Measurements from ENCODE around the gene NEDD4.

NEDD4 gene

DNA sequence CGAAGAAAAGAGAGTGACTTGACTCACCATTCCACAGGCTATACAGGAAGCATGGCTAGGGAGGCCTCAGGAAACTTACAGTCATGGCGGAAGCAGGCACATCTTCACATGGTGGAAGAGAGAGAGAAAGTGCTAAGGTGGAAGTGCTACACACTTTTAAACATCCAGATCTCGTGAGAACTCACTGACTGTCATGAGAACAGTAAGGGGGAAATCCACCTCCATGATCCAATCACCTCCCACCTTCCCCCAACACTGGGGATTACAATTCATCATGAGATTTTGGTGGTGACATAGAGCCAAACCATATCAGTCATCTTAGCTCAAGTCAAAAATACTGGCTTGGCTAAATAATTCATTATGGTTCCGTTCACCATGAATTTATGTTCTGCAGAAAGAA lies 45.3 kb upstream of the NEDD4 start:
- H2AK5ac ChIP-seq (ENCODE audit: low read length, severe bottlenecking): no peak overlapping the region
- H3K14ac ChIP-seq (ENCODE audit: low read length in 2 of 2): no peak overlapping the region
- no peak overlapping the region for H2BK12ac ChIP-seq (ENCODE audit: low read length in 2 of 2)
- H2BK15ac ChIP-seq (ENCODE audit: low read depth, poor library complexity, severe bottlenecking): no peak overlapping the region
- H2AFZ ChIP-seq (ENCODE audit: low read depth, low read length): no peak overlapping the region
- H3K4me2 ChIP-seq (ENCODE audit: low read length, poor library complexity, severe bottlenecking): no peak overlapping the region
- no peak overlapping the region for H3K23ac ChIP-seq (ENCODE audit: low read length in 2 of 2)
- no peak overlapping the region for H3K18ac ChIP-seq (ENCODE audit: low read depth in 1 of 2, low read length in 2 of 2)
- WGBS: 93% methylated on average over 2 of the region's 4 CpGs
- no peak overlapping the region for H2BK5ac ChIP-seq (ENCODE audit: low read depth, low read length, poor library complexity, severe bottlenecking)
- H3K9me3 ChIP-seq (ENCODE audit: control insufficient read depth, low read length): no peaks in the 10 kb centered on the region
- H4K8ac ChIP-seq (ENCODE audit: low read length): no peak overlapping the region
- no peaks in the 10 kb centered on the region for H3K36me3 ChIP-seq (ENCODE audit: control insufficient read depth in 1 of 2, insufficient read depth in 2 of 2, low read depth in 1 of 2, low read length in 2 of 2)
- H3K27ac ChIP-seq (ENCODE audit: low read length, poor library complexity, severe bottlenecking): no peak overlapping the region
- no peak overlapping the region for H4K91ac ChIP-seq (ENCODE audit: low read length)
- H2BK120ac ChIP-seq (ENCODE audit: low read depth, low read length): no peak overlapping the region
- no peak overlapping the region for H3K4me3 ChIP-seq (ENCODE audit: insufficient read depth in 1 of 2, low read depth in 1 of 2, low read length in 2 of 2)
- no peak overlapping the region for H3K4ac ChIP-seq (ENCODE audit: low read depth in 1 of 2, low read length in 2 of 2)
- H3K4me1 ChIP-seq (ENCODE audit: control insufficient read depth, insufficient read depth, low read depth, low read length): peaks cover 5% of the 10 kb centered on the region
- DNase-seq: no peak
- no peaks in the 10 kb centered on the region for H3K27me3 ChIP-seq (ENCODE audit: control insufficient read depth in 1 of 2, insufficient read depth in 1 of 2, low read length in 2 of 2)
- no peak overlapping the region for H3K9ac ChIP-seq (ENCODE audit: low read length)
- H3K79me1 ChIP-seq (replicated peaks; ENCODE audit: low read length, poor library complexity, severe bottlenecking): no peaks in the 10 kb centered on the region

DNA sequence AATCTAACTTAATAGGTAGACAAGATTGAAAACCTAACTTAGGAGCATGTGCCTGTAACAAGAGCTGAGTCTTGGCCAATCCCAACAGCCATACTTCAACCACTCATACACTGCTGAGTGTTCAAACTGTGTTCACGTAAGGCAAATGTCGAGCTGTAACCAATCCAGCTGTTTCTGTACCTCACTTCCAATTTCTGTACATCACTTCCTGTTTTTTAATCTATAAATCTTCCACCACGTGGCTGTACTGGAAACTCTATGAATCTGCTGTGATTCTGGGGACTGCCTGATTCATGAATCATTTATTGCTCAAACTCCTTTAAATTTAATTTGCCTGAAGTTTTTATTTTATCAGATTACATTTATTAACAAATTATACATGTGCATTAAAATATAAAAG lies 44.6 kb upstream of the NEDD4 start:
- no peak overlapping the region for H3K9ac ChIP-seq (ENCODE audit: low read length)
- no peak overlapping the region for H2BK120ac ChIP-seq (ENCODE audit: low read depth, low read length)
- H3K18ac ChIP-seq (ENCODE audit: low read depth in 1 of 2, low read length in 2 of 2): no peak overlapping the region
- peak; percentile 14 for DNase-seq
- no peaks in the 10 kb centered on the region for H3K27me3 ChIP-seq (ENCODE audit: control insufficient read depth in 1 of 2, insufficient read depth in 1 of 2, low read length in 2 of 2)
- H3K4me2 ChIP-seq (ENCODE audit: low read length, poor library complexity, severe bottlenecking): no peak overlapping the region
- no peak overlapping the region for H4K91ac ChIP-seq (ENCODE audit: low read length)
- H3K4me3 ChIP-seq (ENCODE audit: insufficient read depth in 1 of 2, low read depth in 1 of 2, low read length in 2 of 2): no peak overlapping the region
- H2AK5ac ChIP-seq (ENCODE audit: low read length, severe bottlenecking): no peak overlapping the region
- H3K36me3 ChIP-seq (ENCODE audit: control insufficient read depth in 1 of 2, insufficient read depth in 2 of 2, low read depth in 1 of 2, low read length in 2 of 2): no peaks in the 10 kb centered on the region
- no peak overlapping the region for H2AFZ ChIP-seq (ENCODE audit: low read depth, low read length)
- no peak overlapping the region for H3K23ac ChIP-seq (ENCODE audit: low read length in 2 of 2)
- H3K14ac ChIP-seq (ENCODE audit: low read length in 2 of 2): no peak overlapping the region
- no peaks in the 10 kb centered on the region for H3K79me1 ChIP-seq (replicated peaks; ENCODE audit: low read length, poor library complexity, severe bottlenecking)
- no peak overlapping the region for H4K8ac ChIP-seq (ENCODE audit: low read length)
- H2BK15ac ChIP-seq (ENCODE audit: low read depth, poor library complexity, severe bottlenecking): no peak overlapping the region
- peaks cover 5% of the 10 kb centered on the region for H3K4me1 ChIP-seq (ENCODE audit: control insufficient read depth, insufficient read depth, low read depth, low read length)
- H2BK12ac ChIP-seq (ENCODE audit: low read length in 2 of 2): no peak overlapping the region
- 88% methylated on average over 2 of the region's 3 CpGs for WGBS
- H3K27ac ChIP-seq (ENCODE audit: low read length, poor library complexity, severe bottlenecking): no peak overlapping the region
- H2BK5ac ChIP-seq (ENCODE audit: low read depth, low read length, poor library complexity, severe bottlenecking): no peak overlapping the region
- H3K4ac ChIP-seq (ENCODE audit: low read depth in 1 of 2, low read length in 2 of 2): no peak overlapping the region
- no peaks in the 10 kb centered on the region for H3K9me3 ChIP-seq (ENCODE audit: control insufficient read depth, low read length)

DNA sequence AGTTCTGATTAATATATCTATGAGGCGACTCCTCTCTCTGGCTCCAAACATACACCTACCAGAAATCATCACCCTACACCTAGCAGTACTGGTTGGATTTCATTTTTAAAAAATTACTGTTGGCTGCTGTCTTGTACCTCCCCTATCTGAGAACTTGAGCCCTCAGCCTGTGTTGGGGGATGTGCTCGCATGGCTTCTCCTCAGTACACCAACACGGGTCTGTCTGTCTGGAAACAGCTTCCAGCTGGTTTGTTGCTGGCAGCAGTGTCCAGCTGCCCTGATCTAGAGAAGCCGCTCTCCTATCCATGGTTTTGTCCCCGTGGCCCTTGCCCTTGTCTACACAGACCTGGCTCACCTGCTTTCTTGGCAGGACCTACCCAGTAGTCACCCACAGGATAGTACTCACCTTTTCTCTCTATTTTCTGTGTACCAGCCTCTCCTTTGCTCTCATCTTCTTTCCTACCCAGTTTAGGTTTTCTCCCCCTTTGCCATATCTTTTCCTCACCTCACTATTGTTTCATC lies 43.2 kb upstream of the NEDD4 start:
- H3K4ac ChIP-seq (ENCODE audit: low read depth in 1 of 2, low read length in 2 of 2): peak overlapping the region in 1 of 2 experiments; percentile 51
- no peak overlapping the region for H2BK120ac ChIP-seq (ENCODE audit: low read depth, low read length)
- no peaks in the 10 kb centered on the region for H3K36me3 ChIP-seq (ENCODE audit: control insufficient read depth in 1 of 2, insufficient read depth in 2 of 2, low read depth in 1 of 2, low read length in 2 of 2)
- peaks cover 5% of the 10 kb centered on the region for H3K4me1 ChIP-seq (ENCODE audit: control insufficient read depth, insufficient read depth, low read depth, low read length)
- no peak overlapping the region for H2AK5ac ChIP-seq (ENCODE audit: low read length, severe bottlenecking)
- no peak overlapping the region for H3K27ac ChIP-seq (ENCODE audit: low read length, poor library complexity, severe bottlenecking)
- no peak overlapping the region for H3K23ac ChIP-seq (ENCODE audit: low read length in 2 of 2)
- peak overlapping the region in 1 of 2 experiments; percentile 8 for H3K14ac ChIP-seq (ENCODE audit: low read length in 2 of 2)
- H3K18ac ChIP-seq (ENCODE audit: low read depth in 1 of 2, low read length in 2 of 2): peak overlapping the region in 1 of 2 experiments; percentile 40
- H3K4me3 ChIP-seq (ENCODE audit: insufficient read depth in 1 of 2, low read depth in 1 of 2, low read length in 2 of 2): no peak overlapping the region
- H3K4me2 ChIP-seq (ENCODE audit: low read length, poor library complexity, severe bottlenecking): no peak overlapping the region
- no peak overlapping the region for H2BK15ac ChIP-seq (ENCODE audit: low read depth, poor library complexity, severe bottlenecking)
- H3K79me1 ChIP-seq (replicated peaks; ENCODE audit: low read length, poor library complexity, severe bottlenecking): no peaks in the 10 kb centered on the region
- H3K9me3 ChIP-seq (ENCODE audit: control insufficient read depth, low read length): no peaks in the 10 kb centered on the region
- no peaks in the 10 kb centered on the region for H3K27me3 ChIP-seq (ENCODE audit: control insufficient read depth in 1 of 2, insufficient read depth in 1 of 2, low read length in 2 of 2)
- no peak overlapping the region for H3K9ac ChIP-seq (ENCODE audit: low read length)
- H2AFZ ChIP-seq (ENCODE audit: low read depth, low read length): no peak overlapping the region
- H2BK12ac ChIP-seq (ENCODE audit: low read length in 2 of 2): peak overlapping the region in 1 of 2 experiments; percentile 52
- H4K8ac ChIP-seq (ENCODE audit: low read length): no peak overlapping the region
- WGBS: 87% methylated on average over 5 of the region's 5 CpGs
- DNase-seq: no peak
- H4K91ac ChIP-seq (ENCODE audit: low read length): no peak overlapping the region
- no peak overlapping the region for H2BK5ac ChIP-seq (ENCODE audit: low read depth, low read length, poor library complexity, severe bottlenecking)

DNA sequence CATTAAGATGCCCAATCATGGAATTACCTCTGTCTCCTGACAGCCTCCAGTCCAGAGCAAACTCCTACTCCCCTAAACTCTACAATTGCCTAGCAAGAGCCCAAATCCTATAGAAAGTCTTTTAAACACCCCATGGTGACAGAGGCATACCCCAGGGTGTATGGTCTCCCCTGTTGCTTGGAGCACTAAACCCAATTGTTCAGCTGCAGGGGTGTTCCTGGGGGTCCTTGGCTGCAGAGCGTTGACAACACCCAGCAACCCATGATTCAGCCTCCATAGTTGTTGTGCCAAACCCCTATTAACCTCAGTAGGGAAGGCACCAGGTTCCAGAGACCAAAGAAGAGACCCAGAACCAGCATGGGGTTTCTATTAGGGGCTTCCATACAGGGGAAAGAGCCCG lies 41.8 kb upstream of the NEDD4 start:
- H3K36me3 ChIP-seq (ENCODE audit: control insufficient read depth in 1 of 2, insufficient read depth in 2 of 2, low read depth in 1 of 2, low read length in 2 of 2): no peaks in the 10 kb centered on the region
- H3K18ac ChIP-seq (ENCODE audit: low read depth in 1 of 2, low read length in 2 of 2): no peak overlapping the region
- no peaks in the 10 kb centered on the region for H3K9me3 ChIP-seq (ENCODE audit: control insufficient read depth, low read length)
- no peak overlapping the region for H4K91ac ChIP-seq (ENCODE audit: low read length)
- no peak overlapping the region for H2BK5ac ChIP-seq (ENCODE audit: low read depth, low read length, poor library complexity, severe bottlenecking)
- peaks cover 5% of the 10 kb centered on the region for H3K4me1 ChIP-seq (ENCODE audit: control insufficient read depth, insufficient read depth, low read depth, low read length)
- no peak overlapping the region for H2AK5ac ChIP-seq (ENCODE audit: low read length, severe bottlenecking)
- H3K14ac ChIP-seq (ENCODE audit: low read length in 2 of 2): no peak overlapping the region
- H3K27me3 ChIP-seq (ENCODE audit: control insufficient read depth in 1 of 2, insufficient read depth in 1 of 2, low read length in 2 of 2): no peaks in the 10 kb centered on the region
- H4K8ac ChIP-seq (ENCODE audit: low read length): no peak overlapping the region
- no peak for DNase-seq
- 90% methylated on average over 2 of the region's 2 CpGs for WGBS
- H3K4ac ChIP-seq (ENCODE audit: low read depth in 1 of 2, low read length in 2 of 2): no peak overlapping the region
- H3K79me1 ChIP-seq (replicated peaks; ENCODE audit: low read length, poor library complexity, severe bottlenecking): no peaks in the 10 kb centered on the region
- no peak overlapping the region for H3K4me3 ChIP-seq (ENCODE audit: insufficient read depth in 1 of 2, low read depth in 1 of 2, low read length in 2 of 2)
- H3K23ac ChIP-seq (ENCODE audit: low read length in 2 of 2): no peak overlapping the region
- no peak overlapping the region for H3K27ac ChIP-seq (ENCODE audit: low read length, poor library complexity, severe bottlenecking)
- H2AFZ ChIP-seq (ENCODE audit: low read depth, low read length): no peak overlapping the region
- no peak overlapping the region for H3K9ac ChIP-seq (ENCODE audit: low read length)
- H2BK15ac ChIP-seq (ENCODE audit: low read depth, poor library complexity, severe bottlenecking): no peak overlapping the region
- H3K4me2 ChIP-seq (ENCODE audit: low read length, poor library complexity, severe bottlenecking): no peak overlapping the region
- H2BK120ac ChIP-seq (ENCODE audit: low read depth, low read length): no peak overlapping the region
- H2BK12ac ChIP-seq (ENCODE audit: low read length in 2 of 2): no peak overlapping the region

Measured in mesenchymal stem cell (in vitro differentiated cells and primary cell).